Astrocyte of the cerebellum (primary cell): ENCODE data around the gene LAPTM5.
A peak's percentile ranks its signal among the peaks of the same experiment; 100 is the strongest.

Experiments
- DNase-seq: peaks from one replicate; pipeline ENCODE4 v3.0.0-alpha.2; 2011; ENCODE audit warnings: low read depth
- H3K4me3 ChIP-seq: 2 replicates; pipeline ENCODE4 v1.5.1; 2011; ENCODE audit warnings: mild to moderate bottlenecking, low read depth, low read length, moderate library complexity
- CTCF ChIP-seq: IDR thresholded peaks from 2 replicates; pipeline ENCODE4 v1.5.1; 2012; ENCODE audit warnings: low read length, low read depth, moderate library complexity, mild to moderate bottlenecking; ENCODE audit errors: missing control alignments
- in situ Hi-C: cut with HindIII; loops from 2 replicates; pipeline ENCODE4 v1.10.0; 2017; ENCODE audit warnings: low sequenced_read_pairs

LAPTM5 gene

GRCh38 chr1:30803562-30803961 lies 46.0 kb upstream of the LAPTM5 start:
- no peak for TF ChIP-seq CTCF
- H3K4me3 ChIP-seq = no peak overlapping the region
- in situ Hi-C loops = loop anchor here (5.0 to 25.0 kb wide), 2 partner anchors 109 to 359 kb away; no protein-coding TSS in a partner anchor
- no peak for DNase-seq

GRCh38 chr1:30801771-30802198 lies 44.2 kb upstream of the LAPTM5 start:
- DNase-seq = no peak
- in situ Hi-C loops = loop anchor here (5.0 to 25.0 kb wide), 2 partner anchors 111 to 361 kb away; no protein-coding TSS in a partner anchor
- no peak overlapping the region for H3K4me3 ChIP-seq
- peak; percentile 96 for TF ChIP-seq CTCF

GRCh38 chr1:30799233-30799511 lies 41.6 kb upstream of the LAPTM5 start:
- TF ChIP-seq CTCF = no peak
- H3K4me3 ChIP-seq = no peak overlapping the region
- DNase-seq = no peak
- in situ Hi-C loops = no loop called here

GRCh38 chr1:30798389-30799232 lies 41.0 kb upstream of the LAPTM5 start:
- no peak for TF ChIP-seq CTCF
- H3K4me3 ChIP-seq = no peak overlapping the region
- DNase-seq = no peak
- in situ Hi-C loops = no loop called here

- DNase-seq = no peak
Measured at GRCh38 chr1:30795026-30795425, 37.5 kb upstream of the LAPTM5 start.

GRCh38 chr1:30794260-30794659 lies 36.7 kb upstream of the LAPTM5 start:
- no peak for TF ChIP-seq CTCF
- DNase-seq = no peak
- in situ Hi-C loops = no loop called here

More at GRCh38 chr1:30795026-30795425, 37.5 kb upstream of the LAPTM5 start:
- in situ Hi-C loops = no loop called here
- no peak for TF ChIP-seq CTCF
- H3K4me3 ChIP-seq = no peak overlapping the region

More at GRCh38 chr1:30794260-30794659, 36.7 kb upstream of the LAPTM5 start:
- H3K4me3 ChIP-seq = no peak overlapping the region
